Dendritic cell treated with granulocyte-macrophage colony-stimulating factor and Interleukin-4, amounts not matched to agents 40 ng/mL and 50 ng/mL, for 4 days (primary cell): ENCODE data around the gene F7.

ENCODE experiments used
- H3K27ac Mint-ChIP-seq: one replicate; pipeline ENCODE4 v1.8.0; 2022; ENCODE audit warnings: mild to moderate bottlenecking, mixed read lengths
- H3K27me3 Mint-ChIP-seq: one replicate; pipeline ENCODE4 v1.8.0; 2022; ENCODE audit warnings: mild to moderate bottlenecking, mixed read lengths
- H3K36me3 Mint-ChIP-seq: one replicate; pipeline ENCODE4 v1.8.0; 2022; ENCODE audit warnings: low read depth, mixed read lengths
- H3K4me1 Mint-ChIP-seq: one replicate; pipeline ENCODE4 v1.8.0; 2022; ENCODE audit warnings: low read depth, mixed read lengths
- H3K4me3 Mint-ChIP-seq: one replicate; pipeline ENCODE4 v1.8.0; 2022; ENCODE audit warnings: mild to moderate bottlenecking, moderate library complexity, mixed read lengths
- H3K9me3 Mint-ChIP-seq: one replicate; pipeline ENCODE4 v1.8.0; 2022; ENCODE audit warnings: mixed read lengths
- intact Hi-C: fragments of 100-400 bp; cut with micrococcal nuclease; formaldehyde crosslinking; loops from one replicate; pipeline ENCODE4 v1.15.0; 2022

Gene F7

GRCh38 chr13:113118261-113119021 lies 12.8 kb downstream of the F7 start:
- Mint-ChIP-seq H3K27me3 (peaks cover 7% of the 10 kb centered on the region), H3K4me1 (no peaks in the 10 kb centered on the region), H3K27ac (no peak overlapping the region), H3K9me3 (no peaks in the 10 kb centered on the region), H3K4me3 (no peak overlapping the region), H3K36me3 (no peaks in the 10 kb centered on the region)
- intact Hi-C loops = no loop called here

- Mint-ChIP-seq H3K27me3 (peaks cover 3% of the 10 kb centered on the region), H3K27ac (no peak overlapping the region)
Observed at GRCh38 chr13:113119166-113119821, 13.7 kb downstream of the F7 start.

GRCh38 chr13:113119822-113120189 lies 14.2 kb downstream of the F7 start:
- Mint-ChIP-seq H3K27ac (no peak overlapping the region), H3K36me3 (no peaks in the 10 kb centered on the region), H3K4me3 (no peak overlapping the region), H3K27me3 (peaks cover 3% of the 10 kb centered on the region), H3K4me1 (no peaks in the 10 kb centered on the region), H3K9me3 (no peaks in the 10 kb centered on the region)
- intact Hi-C loops = no loop called here

More at GRCh38 chr13:113119166-113119821, 13.7 kb downstream of the F7 start:
- Mint-ChIP-seq H3K4me1 (no peaks in the 10 kb centered on the region), H3K36me3 (no peaks in the 10 kb centered on the region), H3K4me3 (no peak overlapping the region), H3K9me3 (no peaks in the 10 kb centered on the region)
- intact Hi-C loops = no loop called here

GRCh38 chr13:113120300-113121182 lies 14.9 kb downstream of the F7 start:
- peaks cover 3% of the 10 kb centered on the region for H3K27me3 Mint-ChIP-seq
- H3K27ac Mint-ChIP-seq = no peak overlapping the region
- H3K4me3 Mint-ChIP-seq = no peak overlapping the region
- H3K36me3 Mint-ChIP-seq = no peaks in the 10 kb centered on the region
- no peaks in the 10 kb centered on the region for H3K9me3 Mint-ChIP-seq
- intact Hi-C loops = no loop called here
- H3K4me1 Mint-ChIP-seq = no peaks in the 10 kb centered on the region

GRCh38 chr13:113121183-113121927 lies 15.8 kb downstream of the F7 start:
- peaks cover 3% of the 10 kb centered on the region for H3K27me3 Mint-ChIP-seq
- intact Hi-C loops = no loop called here
- no peaks in the 10 kb centered on the region for H3K36me3 Mint-ChIP-seq
- no peak overlapping the region for H3K27ac Mint-ChIP-seq
- no peak overlapping the region for H3K4me3 Mint-ChIP-seq
- no peaks in the 10 kb centered on the region for H3K9me3 Mint-ChIP-seq
- no peaks in the 10 kb centered on the region for H3K4me1 Mint-ChIP-seq

- Mint-ChIP-seq H3K9me3 (no peaks in the 10 kb centered on the region), H3K36me3 (no peaks in the 10 kb centered on the region), H3K27me3 (peaks cover 5% of the 10 kb centered on the region), H3K4me3 (no peak overlapping the region), H3K4me1 (no peaks in the 10 kb centered on the region), H3K27ac (no peak overlapping the region)
- intact Hi-C loops = no loop called here
Observed at GRCh38 chr13:113121928-113122471, 16.4 kb downstream of the F7 start.

- no peak within 1 kb of the TSS for H3K4me3 Mint-ChIP-seq
- intact Hi-C loops = no loop called here
- H3K27ac Mint-ChIP-seq = no peak within 1 kb of the TSS
- no peaks in the 10 kb centered on the region for H3K4me1 Mint-ChIP-seq
- peaks cover 10% of the 10 kb centered on the region for H3K27me3 Mint-ChIP-seq
- no peaks in the 10 kb centered on the region for H3K36me3 Mint-ChIP-seq
- no peaks in the 10 kb centered on the region for H3K9me3 Mint-ChIP-seq
Observed at GRCh38 chr13:113122550-113123225, 17.1 kb downstream of the F7 start, which contains the start of gene F10. F10 (plus strand) TSS chr13:113122799; CDS start chr13:113122856, 57 bp downstream.

GRCh38 chr13:113123226-113124201 lies 17.9 kb downstream of the F7 start:
- no peaks in the 10 kb centered on the region for H3K36me3 Mint-ChIP-seq
- H3K27ac Mint-ChIP-seq = no peak overlapping the region
- peaks cover 17% of the 10 kb centered on the region for H3K27me3 Mint-ChIP-seq
- no peak overlapping the region for H3K4me3 Mint-ChIP-seq
- no peaks in the 10 kb centered on the region for H3K9me3 Mint-ChIP-seq
- intact Hi-C loops = no loop called here
- no peaks in the 10 kb centered on the region for H3K4me1 Mint-ChIP-seq

- intact Hi-C loops = no loop called here
- Mint-ChIP-seq H3K4me1 (no peaks in the 10 kb centered on the region), H3K4me3 (no peak overlapping the region), H3K9me3 (no peaks in the 10 kb centered on the region), H3K27me3 (peaks cover 23% of the 10 kb centered on the region), H3K36me3 (no peaks in the 10 kb centered on the region), H3K27ac (no peak overlapping the region)
Observed at GRCh38 chr13:113124211-113124970, 18.8 kb downstream of the F7 start.

- no peak overlapping the region for H3K4me3 Mint-ChIP-seq
- H3K27ac Mint-ChIP-seq = no peak overlapping the region
- H3K27me3 Mint-ChIP-seq = peaks cover 33% of the 10 kb centered on the region
- no peaks in the 10 kb centered on the region for H3K36me3 Mint-ChIP-seq
- peaks cover 5% of the 10 kb centered on the region for H3K4me1 Mint-ChIP-seq
- intact Hi-C loops = no loop called here
- H3K9me3 Mint-ChIP-seq = no peaks in the 10 kb centered on the region
Observed at GRCh38 chr13:113125506-113126264, 20.1 kb downstream of the F7 start.
